ENCODE measurements around the gene IFI35. TPM values are rescaled to one million over a fixed set of nuclear protein-coding genes. Genes with fewer than 3 reads are reported as not detected.
A peak's percentile ranks its signal among the peaks of the same experiment; 100 is the strongest.

Gene IFI35
- total RNA-seq, 1 donor from 2014 or later = 45.2 TPM

GRCh38 chr17:42982266-42982665, 24.3 kb upstream of the IFI35 start:
- peak overlapping the region in 1 of 2 donors; percentile 96 for H3K4me3 ChIP-seq
- peaks cover 0 to 9% of the 10 kb centered on the region in 2 donors for H3K4me1 ChIP-seq
- H3K9me3 ChIP-seq = no peaks in the 10 kb centered on the region
- no peak for TF ChIP-seq CTCF (IDR thresholded peaks at IDR 0.05)
- DNase-seq (ENCODE audit: low spot score in 2 of 2) = no peak
- no peaks in the 10 kb centered on the region for H3K27me3 ChIP-seq
- intact Hi-C loops (cut with DNase I) = no loop called here
- H3K27ac ChIP-seq = no peak overlapping the region
- peaks cover 17% of the 10 kb centered on the region in 2 donors for H3K36me3 ChIP-seq

GRCh38 chr17:42985225-42985624, 21.4 kb upstream of the IFI35 start:
- Histone ChIP-seq H3K36me3 (peaks cover 46% of the 10 kb centered on the region in 2 donors), H3K9me3 (no peaks in the 10 kb centered on the region), H3K27me3 (no peaks in the 10 kb centered on the region), H3K4me1 (peaks cover 0 to 4% of the 10 kb centered on the region in 2 donors), H3K27ac (no peak overlapping the region), H3K4me3 (no peak overlapping the region)
- DNase-seq (ENCODE audit: low spot score in 2 of 2) = no peak
- TF ChIP-seq CTCF (IDR thresholded peaks at IDR 0.05) = no peak
- intact Hi-C loops (cut with DNase I) = no loop called here

GRCh38 chr17:42989141-42989540, 17.4 kb upstream of the IFI35 start:
- Histone ChIP-seq H3K27me3 (no peaks in the 10 kb centered on the region), H3K4me1 (no peaks in the 10 kb centered on the region), H3K27ac (no peak overlapping the region), H3K4me3 (no peak overlapping the region), H3K9me3 (no peaks in the 10 kb centered on the region), H3K36me3 (peaks cover 62 to 69% of the 10 kb centered on the region in 2 donors)
- no peak for TF ChIP-seq CTCF (IDR thresholded peaks at IDR 0.05)
- intact Hi-C loops (cut with DNase I) = no loop called here
- DNase-seq (ENCODE audit: low spot score in 2 of 2) = no peak

- Histone ChIP-seq H3K36me3 (peaks cover 61 to 68% of the 10 kb centered on the region in 2 donors), H3K27me3 (no peaks in the 10 kb centered on the region), H3K9me3 (no peaks in the 10 kb centered on the region), H3K27ac (no peak overlapping the region), H3K4me1 (no peaks in the 10 kb centered on the region), H3K4me3 (no peak overlapping the region)
- intact Hi-C loops (cut with DNase I) = loop anchor here (10.0 kb wide), 1 partner anchor 145 kb away; the partner anchor contains the start of gene AOC2
- no peak for TF ChIP-seq CTCF (IDR thresholded peaks at IDR 0.05)
- DNase-seq (ENCODE audit: low spot score in 2 of 2) = no peak
Measured at GRCh38 chr17:42989726-42990652, 16.6 kb upstream of the IFI35 start.

- no peak for DNase-seq (ENCODE audit: low spot score in 2 of 2)
- Histone ChIP-seq H3K9me3 (no peaks in the 10 kb centered on the region), H3K4me1 (no peaks in the 10 kb centered on the region), H3K27ac (no peak overlapping the region), H3K4me3 (no peak overlapping the region), H3K27me3 (no peaks in the 10 kb centered on the region), H3K36me3 (peaks cover 50 to 56% of the 10 kb centered on the region in 2 donors)
- TF ChIP-seq CTCF (IDR thresholded peaks at IDR 0.05) = no peak
- intact Hi-C loops (cut with DNase I) = loop anchor here (10.0 kb wide), 1 partner anchor 147 kb away; the partner anchor contains the start of gene AOC2
Measured at GRCh38 chr17:42991471-42991870, 15.1 kb upstream of the IFI35 start.

Data from ascending aorta (tissue), 2 donors.